NCI-H2171 (cell line): Measurements from ENCODE around the gene CALY.

ENCODE experiments used
- DNase-seq: peaks from one replicate; lab custom pipeline; 2025; lab: John Stamatoyannopoulos, UW

The CALY gene

GRCh38 chr10:133311570-133311969, 25.1 kb downstream of the CALY start:
- DNase-seq, result no peak

GRCh38 chr10:133310789-133311188, 25.9 kb downstream of the CALY start:
- DNase-seq, result no peak

GRCh38 chr10:133310399-133310755, 26.3 kb downstream of the CALY start:
- DNase-seq, result no peak

- DNase-seq, result no peak
These were observed 26.8 kb downstream of the CALY start for GRCh38 chr10:133309720-133310398.

GRCh38 chr10:133309100-133309719, 27.5 kb downstream of the CALY start:
- peak; percentile 69 for DNase-seq

GRCh38 chr10:133308421-133309099, 28.1 kb downstream of the CALY start, which contains the start of the genes TUBGCP2 and ZNF511:
Gene TUBGCP2, minus strand, starts transcription at chr10:133308872. Its CDS starts 5,931 bp downstream, at chr10:133302941.
Gene ZNF511, plus strand, starts transcription at chr10:133308914. Its CDS starts 30 bp downstream, at chr10:133308944.
- DNase-seq, result peak; percentile 54

GRCh38 chr10:133307776-133308420, 28.8 kb downstream of the CALY start:
- DNase-seq, result peak; percentile 47

GRCh38 chr10:133306941-133307379, 29.7 kb downstream of the CALY start:
- DNase-seq, result no peak

GRCh38 chr10:133306097-133306476, 30.6 kb downstream of the CALY start:
- no peak for DNase-seq

- no peak for DNase-seq
These were observed 33.5 kb downstream of the CALY start for GRCh38 chr10:133303206-133303605.

GRCh38 chr10:133302230-133302629, 34.5 kb downstream of the CALY start:
- no peak for DNase-seq

GRCh38 chr10:133299738-133300137, 37.0 kb downstream of the CALY start:
- DNase-seq, result no peak

- DNase-seq, result no peak
These were observed 37.5 kb downstream of the CALY start for GRCh38 chr10:133299224-133299623.

- DNase-seq, result no peak
These were observed 38.2 kb downstream of the CALY start for GRCh38 chr10:133298466-133298865.

- no peak for DNase-seq
These were observed 39.2 kb downstream of the CALY start for GRCh38 chr10:133297504-133297903.

- no peak for DNase-seq
These were observed 41.0 kb downstream of the CALY start for GRCh38 chr10:133295426-133296320.

GRCh38 chr10:133294189-133294588, 42.5 kb downstream of the CALY start:
- no peak for DNase-seq

GRCh38 chr10:133293810-133294119, 42.9 kb downstream of the CALY start:
- no peak for DNase-seq

GRCh38 chr10:133292919-133293809, 43.5 kb downstream of the CALY start:
- DNase-seq, result no peak

- DNase-seq, result no peak
These were observed 46.9 kb downstream of the CALY start for GRCh38 chr10:133289761-133290160.
